GM18951 (cell line): ENCODE data around the gene CCDC57.

ENCODE experiments used
- POLR2A ChIP-seq: IDR thresholded peaks from 4 replicates; pipeline ENCODE4 v1.6.1; 2011; ENCODE audit warnings: mild to moderate bottlenecking; ENCODE audit not compliant: insufficient read length, insufficient read depth; ENCODE audit errors: extremely low read depth
- in situ Hi-C: fragments of 300-500 bp; cut with MboI; formaldehyde crosslinking; loops from one replicate; pipeline ENCODE4 v1.12.0; 2022; ENCODE audit warnings: low sequenced_read_pairs, mixed read lengths, inconsistent platforms; ENCODE audit not compliant: unreplicated experiment

Gene CCDC57

GRCh38 chr17:82108038-82108437, 104.6 kb downstream of the CCDC57 start:
- TF ChIP-seq POLR2A = no peak
- in situ Hi-C loops = no loop called here

- no peak for TF ChIP-seq POLR2A
- in situ Hi-C loops = no loop called here
These were observed 105.2 kb downstream of the CCDC57 start for GRCh38 chr17:82107341-82107860.

GRCh38 chr17:82106688-82107305, 105.8 kb downstream of the CCDC57 start:
- in situ Hi-C loops = no loop called here
- no peak for TF ChIP-seq POLR2A

GRCh38 chr17:82105882-82106687, 106.6 kb downstream of the CCDC57 start:
- in situ Hi-C loops = no loop called here
- TF ChIP-seq POLR2A = peak; percentile 91

GRCh38 chr17:82105417-82105881, 107.2 kb downstream of the CCDC57 start:
- in situ Hi-C loops = no loop called here
- TF ChIP-seq POLR2A = no peak

- in situ Hi-C loops = no loop called here
- no peak for TF ChIP-seq POLR2A
These were observed 107.7 kb downstream of the CCDC57 start for GRCh38 chr17:82104797-82105416.

GRCh38 chr17:82103553-82104451, 108.8 kb downstream of the CCDC57 start:
- in situ Hi-C loops = no loop called here
- no peak for TF ChIP-seq POLR2A

GRCh38 chr17:82101767-82102679, 110.6 kb downstream of the CCDC57 start:
- TF ChIP-seq POLR2A = no peak
- in situ Hi-C loops = no loop called here

- no peak for TF ChIP-seq POLR2A
- in situ Hi-C loops = no loop called here
These were observed 111.3 kb downstream of the CCDC57 start for GRCh38 chr17:82101301-82101715.

GRCh38 chr17:82100502-82101298, 111.9 kb downstream of the CCDC57 start:
- TF ChIP-seq POLR2A = peak; percentile 15
- in situ Hi-C loops = no loop called here
